Measurements from ENCODE around the gene GNGT1.
"Not testable (repeated sequence)": the region's sequence is repeated elsewhere in the genome, so short reads cannot be mapped to it uniquely, and the experiment has no call there.

DNA sequence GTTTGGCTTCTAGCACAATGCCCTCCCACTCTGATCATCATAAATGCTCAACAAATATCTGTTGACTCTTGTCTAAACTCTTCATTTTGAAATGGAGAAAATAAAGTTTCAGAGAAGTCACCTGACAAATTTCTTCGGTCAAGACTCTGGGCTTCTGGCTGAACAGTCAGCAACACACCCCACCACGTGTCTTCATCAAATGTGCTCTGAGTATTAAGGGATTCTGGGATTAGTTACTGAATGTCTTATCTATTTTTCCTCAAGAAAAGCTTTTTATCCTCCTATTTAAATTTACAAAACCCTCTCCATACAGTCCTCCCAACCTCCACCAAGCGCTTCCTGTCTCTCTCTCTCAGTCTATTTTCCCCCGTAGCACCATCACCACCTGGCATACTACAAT, 9.9 kb downstream of the GNGT1 start:
- TF ChIP-seq POLR2A, CTCF (IDR thresholded peaks at IDR 0.05): not testable (repeated sequence)

Data from adrenal gland (tissue), 5 donors.